GM12872 (cell line): ENCODE data around the gene C12orf75.

Source experiments
- TF ChIP-seq, protein P1 (sequence below): IDR thresholded peaks from 3 replicates; pipeline ENCODE4 v1.5.1; 2011; ENCODE audit warnings: low read depth, mild to moderate bottlenecking, low read length, moderate library complexity; ENCODE audit not compliant: insufficient read depth

Gene C12orf75

DNA sequence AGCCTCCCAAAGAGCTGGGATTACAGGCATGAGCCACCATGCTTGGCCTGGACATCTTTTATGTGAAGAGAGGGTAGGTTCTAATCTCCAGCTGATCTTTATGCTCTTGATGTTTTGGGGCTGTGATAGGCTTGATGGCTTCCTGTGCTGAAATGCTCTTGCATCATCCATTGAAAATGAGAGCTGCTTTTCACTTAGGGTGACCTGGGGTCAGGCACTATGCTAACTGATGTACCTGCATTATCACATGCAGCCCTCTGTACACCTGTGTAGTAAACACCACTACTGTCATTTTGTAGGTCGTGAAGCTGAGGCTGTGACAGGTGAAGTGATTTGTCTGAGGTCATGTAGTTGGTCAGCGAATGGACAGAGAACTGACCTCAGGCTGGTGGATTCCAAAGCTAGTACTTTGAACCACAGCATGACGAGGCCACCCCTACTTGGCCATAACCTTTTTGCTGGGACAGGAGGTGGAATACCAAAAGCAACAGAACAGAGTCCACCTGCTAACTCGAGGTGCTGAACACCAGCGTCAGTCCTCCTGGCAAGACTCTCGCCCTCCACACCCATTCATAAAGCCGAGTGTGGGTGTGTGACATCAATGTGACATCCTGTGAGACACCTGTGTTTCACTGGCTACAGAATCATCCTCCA lies 69.1 kb downstream of the C12orf75 start:
- TF ChIP-seq, protein P1, sequence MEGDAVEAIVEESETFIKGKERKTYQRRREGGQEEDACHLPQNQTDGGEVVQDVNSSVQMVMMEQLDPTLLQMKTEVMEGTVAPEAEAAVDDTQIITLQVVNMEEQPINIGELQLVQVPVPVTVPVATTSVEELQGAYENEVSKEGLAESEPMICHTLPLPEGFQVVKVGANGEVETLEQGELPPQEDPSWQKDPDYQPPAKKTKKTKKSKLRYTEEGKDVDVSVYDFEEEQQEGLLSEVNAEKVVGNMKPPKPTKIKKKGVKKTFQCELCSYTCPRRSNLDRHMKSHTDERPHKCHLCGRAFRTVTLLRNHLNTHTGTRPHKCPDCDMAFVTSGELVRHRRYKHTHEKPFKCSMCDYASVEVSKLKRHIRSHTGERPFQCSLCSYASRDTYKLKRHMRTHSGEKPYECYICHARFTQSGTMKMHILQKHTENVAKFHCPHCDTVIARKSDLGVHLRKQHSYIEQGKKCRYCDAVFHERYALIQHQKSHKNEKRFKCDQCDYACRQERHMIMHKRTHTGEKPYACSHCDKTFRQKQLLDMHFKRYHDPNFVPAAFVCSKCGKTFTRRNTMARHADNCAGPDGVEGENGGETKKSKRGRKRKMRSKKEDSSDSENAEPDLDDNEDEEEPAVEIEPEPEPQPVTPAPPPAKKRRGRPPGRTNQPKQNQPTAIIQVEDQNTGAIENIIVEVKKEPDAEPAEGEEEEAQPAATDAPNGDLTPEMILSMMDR, result no peak

DNA sequence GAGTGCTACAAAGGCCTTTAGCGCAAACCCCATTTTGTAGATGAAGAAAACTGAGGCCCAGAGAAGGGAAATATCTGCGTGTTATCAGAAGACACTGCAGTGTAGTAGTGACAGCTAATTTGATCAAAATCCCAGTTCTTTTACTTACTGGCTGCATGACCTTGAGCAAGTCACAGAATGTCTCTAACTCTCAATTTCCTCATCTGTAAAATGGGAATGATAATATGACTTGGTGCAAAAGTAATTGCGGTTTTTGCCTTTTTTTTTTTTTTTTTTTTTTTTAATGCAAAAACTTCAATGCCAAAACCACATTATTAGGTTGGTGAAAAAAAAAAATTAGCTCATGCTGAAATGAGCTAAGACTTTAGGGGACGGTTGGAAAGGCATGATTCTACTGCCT lies 69.7 kb downstream of the C12orf75 start:
- TF ChIP-seq, protein P1, result no peak

DNA sequence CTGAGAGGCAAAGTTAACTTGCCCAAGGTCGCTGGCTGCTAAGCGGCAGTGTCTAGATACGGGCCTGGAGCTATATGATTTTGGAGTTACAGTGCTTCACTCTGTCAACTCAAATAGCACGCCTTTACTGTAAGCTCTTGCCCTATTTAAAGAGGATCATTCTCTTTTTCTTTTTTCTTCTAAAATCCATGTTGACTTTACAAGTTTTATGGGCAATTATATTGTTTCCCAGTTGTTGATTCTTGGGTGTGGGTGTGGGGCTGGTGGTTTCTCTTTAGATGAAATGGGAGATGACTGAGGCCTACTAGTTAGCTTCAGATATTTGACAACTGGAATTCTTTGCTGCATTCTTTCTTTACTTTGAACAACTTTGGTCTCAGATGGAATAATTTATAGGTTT lies 70.7 kb downstream of the C12orf75 start:
- TF ChIP-seq, protein P1, result no peak

DNA sequence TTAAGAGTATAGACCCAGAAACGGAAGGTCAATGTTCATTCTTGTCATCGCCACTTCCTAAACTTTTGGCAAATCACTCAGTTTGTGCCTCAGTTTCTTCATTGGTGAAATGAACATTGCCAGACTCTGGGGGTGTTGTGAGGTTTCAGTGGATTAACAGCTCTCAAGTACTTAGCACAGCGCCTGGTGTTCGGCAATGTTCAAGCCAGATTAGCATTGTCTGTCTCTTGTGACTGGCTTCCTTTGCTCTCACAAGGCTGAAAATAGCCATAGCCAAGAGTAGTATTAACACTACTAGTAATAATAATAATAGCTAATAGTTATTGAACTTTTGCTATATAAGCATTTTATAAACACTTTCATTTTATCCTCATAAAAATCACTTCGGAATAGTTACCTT lies 71.9 kb downstream of the C12orf75 start:
- TF ChIP-seq, protein P1, result no peak

DNA sequence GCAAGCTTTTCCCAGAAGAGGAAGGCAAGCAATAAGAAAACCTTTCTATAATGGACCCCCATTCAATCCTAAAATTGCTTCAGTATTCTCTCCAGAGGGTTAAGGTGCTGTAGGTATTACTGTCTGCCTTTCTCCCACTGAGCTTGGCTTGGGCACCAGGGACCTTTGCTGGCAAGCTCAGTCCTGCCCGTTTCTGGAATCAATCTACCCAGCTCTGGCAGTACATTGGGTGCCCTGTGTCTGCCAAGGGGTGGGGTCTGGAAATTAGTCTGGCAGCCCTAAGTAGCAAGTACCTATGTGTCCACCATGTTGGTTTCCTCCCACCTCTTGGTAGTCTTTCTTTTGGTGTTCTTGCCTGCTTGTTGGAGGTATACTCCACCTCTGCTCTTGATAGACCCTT lies 72.6 kb downstream of the C12orf75 start:
- TF ChIP-seq, protein P1, result no peak

DNA sequence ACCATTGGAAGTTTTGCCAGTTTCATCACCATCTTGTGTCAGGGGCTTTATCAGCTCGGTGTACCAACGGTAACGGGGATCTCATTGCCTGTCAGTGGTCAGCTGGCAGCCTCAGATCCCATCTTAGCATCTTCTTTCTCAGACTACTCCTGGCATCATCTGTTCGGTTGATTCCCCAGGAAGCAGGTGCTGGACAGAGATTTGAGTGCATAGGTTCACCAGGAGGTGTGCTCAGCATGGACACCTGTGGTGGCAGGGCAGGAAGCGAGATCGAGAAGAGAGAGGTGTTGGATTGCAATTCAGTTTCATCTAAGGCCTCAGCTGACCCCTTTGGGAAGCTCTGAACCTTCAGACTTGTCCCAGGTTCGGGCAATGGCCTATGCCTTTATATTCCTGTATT lies 76.0 kb downstream of the C12orf75 start:
- TF ChIP-seq, protein P1, result no peak

DNA sequence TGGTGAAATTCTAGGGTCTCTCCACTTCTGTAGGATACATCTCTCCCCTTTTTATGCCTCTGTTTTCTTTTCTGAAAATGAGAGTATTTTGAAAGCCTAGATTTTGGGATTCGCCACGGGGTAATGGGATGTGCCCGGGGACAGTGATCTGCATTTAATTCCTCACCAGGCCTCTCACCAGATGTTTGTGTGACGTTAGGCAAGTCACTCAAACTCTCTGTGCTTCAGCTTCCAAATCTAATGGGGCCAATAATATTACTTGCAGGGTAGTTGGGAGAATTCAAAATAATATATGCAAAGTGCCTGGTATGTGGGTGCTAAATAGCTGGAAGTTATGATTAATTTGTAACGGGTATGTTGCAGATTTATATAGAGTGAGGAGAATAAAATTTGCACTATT lies 78.8 kb downstream of the C12orf75 start:
- TF ChIP-seq, protein P1, result no peak
